Medulla oblongata (tissue), 1 donor: ENCODE data around the gene FBXW5.

Experiments
- DNase-seq: peaks from one replicate; pipeline ENCODE4 v3.0.0-alpha.2; 2015; ENCODE audit errors: extremely low spot score

Gene FBXW5

GRCh38 chr9:136978073-136978864 is 33.7 kb upstream of the FBXW5 start:
- DNase-seq: peak; percentile 91

DNA sequence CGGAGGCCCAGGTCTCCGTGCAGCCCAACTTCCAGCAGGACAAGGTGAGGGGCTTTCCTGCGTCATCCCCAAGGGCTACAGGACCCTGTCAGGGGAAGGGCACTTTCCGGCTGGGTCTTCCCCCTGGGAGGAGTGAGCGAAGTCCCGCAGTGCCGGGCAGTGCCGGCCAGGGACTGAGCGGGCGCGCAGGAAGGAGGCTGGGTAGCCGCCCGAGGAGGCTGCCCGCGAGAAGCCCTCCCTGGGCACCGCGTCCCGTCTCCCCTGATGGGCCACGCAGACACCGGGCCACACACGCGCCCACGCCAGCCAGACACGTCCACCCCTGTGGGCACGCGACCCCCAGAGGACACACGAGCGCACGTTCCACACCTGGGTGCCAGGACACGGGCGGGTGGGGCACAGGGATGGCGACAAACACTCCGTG is 33.1 kb upstream of the FBXW5 start:
- DNase-seq: no peak

DNA sequence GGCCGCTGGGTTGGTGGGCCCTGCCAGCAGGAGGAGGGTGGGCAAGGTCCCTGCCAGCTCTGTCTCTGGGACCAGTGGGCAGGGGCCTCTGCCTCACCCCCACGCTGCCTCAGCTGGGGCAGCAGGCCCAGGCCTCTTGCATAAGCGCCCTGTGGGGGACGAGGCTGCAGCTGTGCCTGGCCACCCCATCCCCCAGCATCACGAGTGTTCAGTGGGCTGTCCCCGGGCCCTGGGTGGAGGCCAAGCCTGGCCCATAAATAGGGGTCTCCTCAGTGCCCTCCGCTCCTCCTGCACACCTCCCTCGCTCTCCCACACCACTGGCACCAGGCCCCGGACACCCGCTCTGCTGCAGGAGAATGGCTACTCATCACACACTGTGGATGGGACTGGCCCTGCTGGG is 32.7 kb upstream of the FBXW5 start, which contains the start of gene PTGDS:
PTGDS (plus strand) TSS at position 282 of the 400 bp plus-strand sequence; CDS start at position 357, 75 bp downstream.
- peak; percentile 95 for DNase-seq

DNA sequence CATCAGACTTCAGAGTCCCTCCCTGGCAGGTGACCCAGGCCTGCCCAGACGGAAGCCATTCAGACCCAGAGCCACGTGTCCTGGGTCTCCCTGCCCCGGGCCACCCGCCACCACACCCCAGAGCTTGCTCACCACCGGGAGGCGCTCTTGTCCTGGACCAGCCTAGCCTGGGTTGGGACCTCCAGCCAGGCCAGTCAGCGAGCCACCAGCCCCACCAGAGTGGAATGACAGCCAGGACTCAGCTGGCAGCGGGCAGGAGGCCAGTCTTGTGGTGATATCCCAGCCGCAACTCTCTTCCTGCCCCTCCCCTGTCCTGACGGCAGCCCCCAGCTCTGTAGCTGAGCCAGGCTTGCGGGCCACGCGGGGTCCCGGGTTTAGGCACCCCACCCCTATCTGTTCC is 31.1 kb upstream of the FBXW5 start:
- peak; percentile 84 for DNase-seq

GRCh38 chr9:136974817-136975535 is 30.4 kb upstream of the FBXW5 start:
- no peak for DNase-seq

DNA sequence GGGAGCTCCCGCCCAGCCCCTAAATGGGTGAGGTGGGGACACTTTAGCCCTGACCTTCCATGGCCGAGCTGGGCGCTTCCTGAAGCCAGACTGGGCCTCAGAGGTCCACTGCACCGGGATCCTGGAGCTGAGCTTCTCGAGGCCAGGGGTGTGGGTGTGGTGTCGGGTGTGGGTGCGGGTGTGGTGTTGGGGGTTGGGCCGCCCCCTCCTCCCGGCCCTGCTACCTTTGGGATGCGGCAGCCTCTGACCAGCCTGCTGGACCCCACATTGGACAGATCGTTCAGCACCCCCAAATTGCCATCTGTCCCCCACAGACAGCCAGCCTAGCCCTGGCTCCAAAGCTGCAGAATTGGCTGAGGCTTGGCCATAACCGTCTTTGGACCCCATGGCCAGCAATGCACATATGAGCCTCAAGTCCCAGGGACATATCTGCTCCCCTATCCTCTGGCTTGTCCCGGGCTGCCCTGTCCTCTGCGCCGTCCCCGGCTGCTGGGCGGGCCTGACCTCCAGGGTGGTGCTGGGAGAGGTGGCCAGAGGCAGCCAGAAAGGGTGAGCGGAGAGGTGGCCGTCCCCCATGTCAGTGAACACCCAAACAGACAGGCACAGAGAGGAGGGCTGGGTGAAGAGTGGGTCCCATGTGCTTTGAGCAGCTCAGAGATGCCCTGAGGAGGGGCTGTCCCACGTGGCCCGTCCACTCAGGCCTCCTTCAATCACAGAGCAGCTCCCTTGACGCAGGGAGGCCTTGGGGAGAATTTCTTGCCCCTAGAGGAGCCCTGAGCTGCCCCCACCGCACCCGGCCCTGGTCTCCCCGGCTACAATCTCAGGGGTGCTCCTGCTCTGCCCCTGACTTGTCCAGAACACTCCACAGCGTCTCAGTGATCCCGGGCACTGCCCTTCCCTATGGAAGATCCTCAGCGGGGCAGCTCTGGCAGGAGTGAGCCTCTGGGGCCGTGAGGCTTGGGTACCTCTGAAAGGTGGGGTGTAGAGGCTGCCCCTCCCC is 29.4 kb upstream of the FBXW5 start:
- DNase-seq: no peak

DNA sequence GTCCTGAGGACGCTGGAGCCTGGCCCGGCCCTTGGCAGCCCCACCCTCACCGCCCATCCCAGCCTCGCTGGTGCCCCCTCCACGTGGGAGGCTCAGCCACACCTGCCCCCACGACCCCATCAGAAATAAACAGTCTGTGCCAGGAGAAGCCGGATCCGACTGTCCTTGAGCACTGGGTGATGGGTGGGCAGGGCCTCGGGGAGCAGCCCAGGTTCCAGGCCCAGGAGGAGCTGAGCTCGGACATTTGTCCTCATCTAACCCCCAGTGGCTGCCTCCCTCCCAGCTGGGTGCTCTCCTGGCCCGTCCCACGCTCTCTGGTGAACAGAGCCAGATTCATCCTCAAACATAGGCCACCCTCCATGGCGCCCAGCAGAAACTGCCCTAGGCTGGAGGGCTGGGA is 28.2 kb upstream of the FBXW5 start:
- DNase-seq: no peak

- DNase-seq: no peak
Observed at GRCh38 chr9:136972335-136972734, 27.8 kb upstream of the FBXW5 start.

DNA sequence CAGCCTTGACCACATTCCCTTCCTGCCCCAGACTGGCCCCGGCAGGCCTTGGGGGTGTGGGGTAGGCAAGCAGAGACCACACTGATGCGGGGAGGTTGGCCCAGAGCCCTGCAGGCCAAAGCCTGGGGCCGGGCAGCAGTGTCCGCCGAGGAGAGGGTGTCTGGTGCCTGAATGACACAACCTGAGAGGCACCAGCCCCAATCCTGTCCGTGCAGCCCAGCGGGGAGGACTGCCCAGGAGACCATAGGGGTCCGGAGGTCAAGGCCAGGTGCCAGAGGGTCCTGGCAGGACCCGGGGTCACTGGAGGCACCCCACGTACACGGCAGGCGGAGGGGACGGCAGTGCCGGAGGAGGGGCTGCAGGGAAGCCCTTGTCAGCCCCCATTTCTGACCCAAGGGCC is 27.2 kb upstream of the FBXW5 start:
- DNase-seq: no peak

- no peak for DNase-seq
Observed at GRCh38 chr9:136970361-136970760, 25.8 kb upstream of the FBXW5 start.

DNA sequence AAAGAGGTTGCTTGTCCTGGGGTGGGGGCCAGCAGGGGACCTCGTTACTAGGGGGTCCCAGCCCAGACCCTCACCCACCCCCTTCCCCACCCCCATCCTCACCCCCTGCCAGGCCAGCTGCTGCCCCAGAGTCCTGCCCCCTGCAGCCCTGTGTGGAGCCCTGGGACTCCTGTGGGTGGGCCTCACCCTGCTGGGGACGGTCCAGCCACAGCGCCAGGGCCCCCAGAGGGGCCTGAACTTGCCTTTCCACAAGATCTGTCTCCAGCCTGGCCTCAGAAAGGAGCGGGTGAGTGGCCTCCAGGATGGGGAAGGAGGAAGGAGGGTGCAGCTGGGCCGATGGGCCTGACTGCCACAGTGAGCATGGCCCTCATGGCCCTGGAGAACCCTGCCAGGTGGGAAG is 25.2 kb upstream of the FBXW5 start:
- no peak for DNase-seq

DNA sequence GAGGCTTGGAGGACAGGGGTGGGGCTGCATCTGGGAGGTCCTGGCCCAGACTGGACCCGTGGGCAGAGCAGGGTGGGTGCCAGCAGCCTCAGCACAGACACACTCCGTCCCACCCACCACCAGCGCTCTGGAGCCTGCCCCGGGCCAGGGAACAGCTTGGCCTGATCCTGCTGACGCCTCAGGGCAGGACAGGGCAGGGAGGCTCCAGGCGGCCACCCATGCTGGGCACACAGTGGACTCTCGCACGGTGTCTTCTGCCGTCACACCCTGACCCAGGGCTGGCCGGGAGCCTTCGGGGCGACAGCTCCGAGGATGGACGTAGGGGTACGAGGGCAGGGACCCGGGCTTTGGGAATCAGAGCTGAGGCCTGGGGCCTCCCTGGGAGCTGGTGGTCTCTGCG is 24.6 kb upstream of the FBXW5 start:
- no peak for DNase-seq

DNA sequence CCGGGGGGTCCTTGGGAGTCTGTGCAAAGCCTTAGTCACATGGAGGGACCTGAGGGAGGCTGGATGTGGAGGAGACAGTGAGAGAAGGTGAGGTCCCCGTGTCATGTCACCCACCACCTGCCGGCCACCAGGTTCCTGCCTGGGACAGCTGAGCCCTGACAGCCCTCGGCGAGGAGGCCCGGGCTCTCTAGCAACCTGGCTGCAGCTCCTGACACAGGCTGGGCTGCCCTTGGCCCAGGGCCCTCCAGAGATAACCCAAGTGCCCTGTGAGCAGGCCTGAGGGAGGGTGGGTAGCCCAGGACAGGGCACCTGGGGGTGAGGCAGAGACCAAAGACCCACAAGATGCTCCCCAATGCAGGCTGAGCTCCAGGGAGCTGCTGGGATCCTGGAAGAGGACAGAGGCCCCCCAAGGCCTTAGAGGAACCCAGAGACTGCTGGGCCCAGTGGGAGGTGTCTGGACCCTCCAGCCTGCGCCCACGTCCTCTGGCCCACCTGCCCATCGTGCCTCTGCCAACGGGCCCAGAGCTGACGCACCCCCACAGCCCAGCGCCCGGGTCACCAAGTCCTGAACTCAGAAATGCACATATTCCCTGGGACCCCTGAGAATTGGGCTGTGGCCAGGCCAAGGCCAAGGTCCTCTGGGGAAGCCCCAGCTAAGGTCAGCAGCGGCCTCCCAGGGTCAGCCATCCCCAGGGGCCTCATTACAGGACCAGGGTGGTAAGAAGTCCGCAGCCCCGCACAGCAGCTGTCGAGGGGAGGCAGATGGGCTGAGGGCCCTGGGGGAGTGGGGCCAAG is 24.0 kb upstream of the FBXW5 start:
- no peak for DNase-seq

DNA sequence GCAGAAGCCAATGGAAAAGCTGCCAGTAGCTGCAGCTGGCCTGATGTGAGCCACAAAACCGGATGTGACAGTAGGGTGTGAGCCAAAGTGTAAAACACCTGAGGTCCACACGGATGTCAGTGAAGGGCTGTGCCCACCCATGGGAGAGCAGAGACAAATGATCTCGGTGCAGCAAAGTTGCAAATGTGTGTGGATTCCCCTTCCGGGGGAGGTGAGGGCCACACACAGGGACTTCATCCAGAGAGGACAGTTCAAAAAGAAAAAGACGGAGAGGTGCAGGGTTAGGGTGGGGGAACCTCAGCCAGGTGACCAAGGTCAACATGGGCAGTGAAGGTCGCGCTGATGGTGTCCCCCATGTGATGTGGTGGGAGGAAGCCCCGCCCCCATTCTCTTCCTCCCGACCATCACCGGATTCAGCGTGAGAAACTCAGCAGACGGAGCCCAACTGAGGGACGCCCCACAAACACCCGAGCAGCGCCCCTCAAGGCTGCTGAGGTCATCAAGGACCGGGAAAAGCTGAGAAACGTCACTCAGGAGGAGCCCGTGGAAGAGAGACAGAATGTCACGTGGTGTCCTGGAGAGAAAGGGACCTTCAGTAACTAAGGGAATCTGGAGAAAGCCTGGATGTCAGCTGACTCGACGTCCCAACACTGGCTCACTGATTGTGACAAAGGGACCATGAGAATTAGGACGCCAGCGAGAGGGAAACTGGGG is 21.4 kb upstream of the FBXW5 start:
- DNase-seq: peak; percentile 95

DNA sequence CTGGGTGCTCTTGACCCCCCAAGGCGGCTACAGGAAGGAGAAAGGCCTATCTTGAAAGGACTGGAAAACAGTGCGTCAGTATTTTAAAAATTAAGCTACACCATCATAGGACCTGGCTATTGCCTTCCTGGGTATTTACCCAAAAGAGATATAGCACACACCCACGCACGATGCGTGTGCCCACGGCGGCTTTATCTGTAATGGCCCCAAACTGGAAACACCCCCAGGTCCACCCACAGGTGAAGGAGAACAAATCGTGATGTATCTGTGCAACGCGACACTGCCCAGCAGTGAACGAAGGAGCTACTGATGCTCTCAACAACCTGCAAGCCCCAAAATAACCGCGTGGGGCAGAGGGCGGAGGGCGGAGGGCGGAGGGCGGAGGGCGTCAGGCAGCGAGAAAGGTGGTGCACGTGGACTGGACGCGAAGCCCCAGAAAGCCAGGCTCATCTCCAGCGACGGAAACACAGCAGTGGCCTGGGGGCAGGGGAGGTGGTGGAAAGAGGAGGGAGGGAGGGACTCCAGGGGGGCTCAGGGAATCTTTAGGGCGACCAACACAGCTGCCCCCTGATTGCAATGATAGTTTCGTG is 20.4 kb upstream of the FBXW5 start:
- DNase-seq: no peak

DNA sequence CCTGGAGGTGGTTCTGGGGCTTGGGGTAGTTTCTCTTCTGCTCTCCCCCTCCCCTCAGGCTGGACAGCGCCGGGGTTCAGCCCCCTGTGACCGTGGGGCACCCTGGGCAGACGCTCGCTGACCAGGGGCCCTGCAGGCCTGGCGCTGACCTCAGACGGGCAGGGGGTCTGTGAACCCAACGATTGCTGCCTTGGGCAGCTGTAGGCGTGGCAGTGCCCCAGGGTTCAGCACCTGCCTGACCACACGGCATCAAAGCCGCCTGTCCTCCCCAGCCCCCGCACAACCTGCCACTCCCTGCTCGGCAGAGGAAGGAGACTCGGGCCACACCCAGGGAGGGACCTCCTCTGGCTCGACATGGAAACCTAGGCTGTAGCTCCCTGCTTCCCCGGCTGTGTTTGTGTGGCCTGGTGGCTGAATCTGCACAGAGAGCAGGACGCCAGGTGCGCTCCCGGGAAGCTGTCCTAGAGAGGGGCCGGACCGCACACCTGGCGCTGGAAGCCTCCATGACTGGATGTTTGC is 19.7 kb upstream of the FBXW5 start:
- DNase-seq: no peak

DNA sequence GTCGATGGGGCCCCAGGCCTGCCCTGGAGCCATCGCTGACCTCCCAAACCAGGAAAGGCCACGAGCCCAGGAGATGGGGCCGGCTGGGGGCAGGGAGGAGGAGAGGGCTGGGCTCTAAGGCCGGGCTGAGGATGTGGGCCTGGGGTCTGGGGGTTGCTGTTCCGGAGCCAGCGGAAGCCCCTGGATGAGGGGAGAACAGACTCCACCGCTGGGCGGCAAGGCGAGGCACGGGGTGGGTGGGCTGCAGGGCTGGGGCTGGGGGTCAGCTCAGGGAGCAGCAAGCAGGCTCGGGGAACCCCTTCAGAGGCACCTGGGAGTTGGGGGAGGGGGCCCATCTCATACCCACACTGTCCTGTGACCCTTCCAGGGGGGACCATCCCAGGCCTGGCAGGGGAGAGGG is 19.2 kb upstream of the FBXW5 start:
- DNase-seq: no peak

DNA sequence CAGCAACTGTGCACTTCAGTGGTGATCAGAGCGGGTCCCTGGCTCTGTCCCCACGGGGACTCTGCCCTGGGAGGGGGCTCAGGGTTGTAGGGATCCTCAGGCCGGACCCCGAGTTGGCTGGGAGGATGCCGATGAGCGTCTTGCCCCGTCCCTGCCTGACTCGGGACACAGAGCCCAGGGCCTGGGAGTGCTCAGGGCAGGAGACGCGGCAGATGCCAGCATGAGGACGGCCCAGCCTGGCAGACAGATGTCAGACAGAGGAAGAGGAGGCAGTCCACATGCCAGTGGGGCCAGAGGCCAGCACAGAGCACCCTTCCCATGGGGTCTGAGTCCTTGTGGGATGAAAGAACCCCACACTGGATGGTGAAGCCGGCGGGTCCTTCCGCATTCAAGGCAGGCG is 18.8 kb upstream of the FBXW5 start:
- DNase-seq: peak; percentile 70

DNA sequence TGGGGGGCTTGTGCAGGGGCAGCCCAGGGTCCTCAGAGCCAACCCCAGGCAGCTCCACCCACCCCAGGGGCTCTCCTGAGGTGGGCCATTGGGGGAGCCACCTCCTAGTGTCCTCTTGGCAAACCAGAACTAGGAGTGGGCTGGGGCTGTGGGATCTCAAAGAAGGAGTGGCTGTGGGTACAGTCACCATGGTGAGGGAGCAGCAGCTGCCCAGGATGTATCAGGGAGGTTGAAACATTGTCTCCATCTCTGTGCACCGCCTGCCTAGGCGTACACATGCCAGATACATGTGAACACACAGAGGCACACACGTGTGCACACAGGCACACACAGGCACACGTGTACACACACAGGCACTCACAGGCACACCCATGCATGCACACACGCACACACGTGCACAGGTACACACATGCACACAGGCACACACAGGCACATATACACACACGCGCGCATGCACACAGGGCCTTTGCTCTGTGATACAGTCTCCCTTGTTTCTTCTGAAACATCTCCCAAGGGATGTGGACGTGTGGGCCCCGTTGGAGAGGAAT is 18.2 kb upstream of the FBXW5 start:
- DNase-seq: no peak

- DNase-seq: no peak
Observed at GRCh38 chr9:136962163-136962562, 17.6 kb upstream of the FBXW5 start.
